ENCODE results near the gene GDAP1L1.
"Not testable (repeated sequence)": the region's sequence is repeated elsewhere in the genome, so short reads cannot be mapped to it uniquely, and the experiment has no call there.

The GDAP1L1 gene

DNA sequence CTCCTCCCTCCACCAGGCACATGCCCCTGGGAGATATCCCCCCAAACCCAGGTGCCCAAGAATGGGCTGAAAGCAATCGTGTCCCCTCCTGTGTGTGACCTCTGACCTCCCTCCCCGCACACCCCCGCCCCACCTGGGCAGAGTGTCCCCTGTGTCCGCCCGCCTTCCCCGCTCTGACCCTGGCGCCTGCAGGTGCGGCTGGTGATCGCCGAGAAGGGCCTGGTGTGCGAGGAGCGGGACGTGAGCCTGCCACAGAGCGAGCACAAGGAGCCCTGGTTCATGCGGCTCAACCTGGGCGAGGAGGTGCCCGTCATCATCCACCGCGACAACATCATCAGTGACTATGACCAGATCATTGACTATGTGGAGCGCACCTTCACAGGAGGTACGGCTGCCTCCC, 9.9 kb downstream of the GDAP1L1 start:
- no peak for DNase-seq

DNA sequence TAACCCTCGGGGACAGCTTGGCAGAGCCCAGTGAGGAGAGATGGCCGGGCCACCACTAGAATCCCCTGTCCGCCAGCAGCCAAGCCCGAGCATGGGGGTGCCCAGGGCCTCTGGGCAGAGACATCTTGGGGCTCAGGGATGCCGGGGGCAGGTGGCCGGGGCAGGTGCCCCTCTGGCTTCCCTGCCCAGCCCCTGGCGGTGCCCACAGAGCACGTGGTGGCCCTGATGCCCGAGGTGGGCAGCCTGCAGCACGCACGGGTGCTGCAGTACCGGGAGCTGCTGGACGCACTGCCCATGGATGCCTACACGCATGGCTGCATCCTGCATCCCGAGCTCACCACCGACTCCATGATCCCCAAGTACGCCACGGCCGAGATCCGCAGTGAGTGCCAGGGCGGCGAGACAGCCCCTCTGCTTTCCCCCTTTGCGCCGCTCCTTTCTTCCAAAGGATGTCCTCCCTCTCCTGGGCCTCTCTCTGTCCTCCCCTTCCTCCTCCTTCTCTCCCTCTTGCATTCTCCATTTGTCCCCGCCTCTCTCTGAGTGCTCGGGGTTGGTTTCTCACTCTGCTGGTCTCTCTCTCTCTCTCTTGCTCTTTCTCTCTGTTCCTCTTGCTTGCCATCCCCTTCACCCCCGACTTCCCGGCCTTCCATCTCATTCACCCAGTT, 11.2 kb downstream of the GDAP1L1 start:
- no peak for DNase-seq

DNA sequence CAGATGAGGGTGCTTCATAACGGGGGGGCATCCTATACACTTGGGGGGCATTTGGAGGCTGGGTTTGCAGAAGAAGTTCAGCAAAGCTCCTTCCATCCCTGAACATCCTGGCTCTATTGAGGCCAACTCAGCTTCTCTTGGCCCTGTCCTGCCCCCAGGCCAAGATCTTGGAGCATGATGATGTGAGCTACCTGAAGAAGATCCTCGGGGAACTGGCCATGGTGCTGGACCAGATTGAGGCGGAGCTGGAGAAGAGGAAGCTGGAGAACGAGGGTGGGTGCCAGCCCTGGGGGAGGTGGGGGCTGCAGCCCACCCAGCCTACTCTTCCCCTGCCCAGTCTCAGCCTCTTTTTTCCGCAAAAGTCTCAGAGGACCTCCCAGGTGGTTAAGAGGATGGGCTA, 17.2 kb downstream of the GDAP1L1 start:
- DNase-seq, result no peak

DNA sequence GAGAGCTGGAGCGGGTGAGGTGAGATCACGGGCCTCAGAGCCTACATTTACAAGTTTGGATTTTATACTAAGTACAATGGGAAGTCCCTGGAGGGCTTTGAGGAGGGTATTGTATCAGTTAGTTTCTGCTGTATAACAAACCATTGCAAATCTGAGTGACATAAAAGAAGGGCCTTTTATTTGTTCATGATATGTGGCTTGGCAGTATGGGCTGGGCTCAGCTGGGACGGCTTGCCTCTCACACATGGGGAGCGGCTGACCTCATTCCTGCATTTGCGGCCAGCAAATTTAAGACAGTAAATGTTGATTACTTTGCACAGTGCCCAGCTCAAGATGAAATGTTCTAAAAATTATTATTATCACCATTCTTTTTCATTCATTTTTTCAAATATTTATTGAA, 21.7 kb downstream of the GDAP1L1 start:
- no peak for DNase-seq

DNA sequence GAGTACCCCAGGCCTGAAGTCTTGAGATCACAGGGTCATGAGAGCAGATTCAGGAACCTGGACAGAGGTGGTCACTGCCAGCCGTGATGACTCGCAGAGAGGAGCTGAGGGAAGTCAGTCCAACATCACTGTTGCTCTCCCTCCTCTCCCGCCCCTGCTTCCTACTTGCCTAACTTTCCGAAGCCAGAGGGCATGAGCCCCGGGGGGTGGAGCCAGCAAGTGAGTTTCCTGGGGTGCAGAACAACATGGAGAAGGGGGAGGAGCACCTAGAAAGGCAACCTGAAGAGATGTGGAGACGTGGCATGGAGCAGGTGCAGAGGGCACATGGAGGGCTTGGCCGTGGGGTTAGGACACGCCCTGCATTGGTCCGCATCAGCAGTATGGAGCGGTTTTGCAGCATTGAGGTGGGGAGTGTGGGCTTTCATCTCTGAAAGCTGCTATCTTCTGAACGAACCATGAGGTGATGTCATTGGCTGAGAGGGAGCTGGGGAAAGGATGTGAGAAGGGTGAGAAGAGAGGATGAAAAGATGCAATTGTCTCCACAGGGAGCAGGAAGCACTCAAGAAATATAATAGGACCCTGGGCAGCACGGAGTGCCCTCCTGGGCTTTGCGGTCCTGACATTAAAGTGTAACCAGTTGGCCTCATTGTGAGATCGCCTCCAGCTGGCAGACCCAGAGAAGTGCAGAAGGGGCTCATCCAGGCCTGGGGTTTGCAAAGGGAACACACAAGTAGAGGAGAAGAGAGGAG, 25.0 kb downstream of the GDAP1L1 start:
- DNase-seq, result no peak

DNA sequence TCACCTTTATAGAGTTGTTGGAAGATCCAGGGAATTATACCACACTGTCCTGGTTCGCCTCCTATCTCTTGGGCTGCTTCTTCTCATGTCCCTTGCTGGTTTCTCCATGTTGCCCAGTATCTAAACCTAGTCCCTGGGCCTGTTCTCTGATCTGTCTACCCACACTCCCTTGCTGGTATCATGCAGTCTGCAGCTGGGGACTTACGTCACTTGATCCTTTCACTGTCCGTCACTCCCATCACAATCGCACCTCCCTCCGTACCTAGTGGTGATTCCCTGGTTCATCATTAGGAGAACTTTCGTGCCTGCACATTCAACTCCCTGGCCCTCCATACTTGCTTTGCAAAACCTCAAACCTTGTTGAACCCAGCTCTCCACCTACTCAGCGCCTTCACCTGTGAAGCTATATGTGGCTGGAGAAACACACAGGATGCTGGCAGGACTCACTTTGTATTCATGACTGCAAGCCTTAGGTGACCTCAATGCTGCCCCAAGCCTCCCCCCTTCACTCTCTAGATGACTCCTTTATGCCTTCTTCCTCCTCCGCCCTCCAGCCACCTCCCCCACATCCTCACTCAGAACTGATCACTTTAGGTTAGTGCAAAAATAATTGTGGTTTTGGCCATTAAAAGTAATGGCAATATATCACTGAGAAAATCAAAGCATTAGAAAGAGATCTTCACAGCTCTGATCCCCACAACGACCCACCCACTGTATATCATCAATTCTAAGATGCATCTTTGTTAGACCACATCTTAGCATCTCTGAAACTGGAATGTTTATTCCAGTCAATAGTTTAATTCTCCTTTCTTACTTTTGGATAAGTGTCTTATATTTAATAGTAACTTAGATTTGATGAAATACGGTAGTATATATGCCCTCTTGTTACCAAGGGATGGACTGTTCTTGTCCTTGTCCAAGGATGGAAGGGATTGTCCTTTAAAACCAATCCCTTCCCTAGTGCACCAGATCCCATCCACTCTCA, 26.4 kb downstream of the GDAP1L1 start:
- DNase-seq, result no peak

DNA sequence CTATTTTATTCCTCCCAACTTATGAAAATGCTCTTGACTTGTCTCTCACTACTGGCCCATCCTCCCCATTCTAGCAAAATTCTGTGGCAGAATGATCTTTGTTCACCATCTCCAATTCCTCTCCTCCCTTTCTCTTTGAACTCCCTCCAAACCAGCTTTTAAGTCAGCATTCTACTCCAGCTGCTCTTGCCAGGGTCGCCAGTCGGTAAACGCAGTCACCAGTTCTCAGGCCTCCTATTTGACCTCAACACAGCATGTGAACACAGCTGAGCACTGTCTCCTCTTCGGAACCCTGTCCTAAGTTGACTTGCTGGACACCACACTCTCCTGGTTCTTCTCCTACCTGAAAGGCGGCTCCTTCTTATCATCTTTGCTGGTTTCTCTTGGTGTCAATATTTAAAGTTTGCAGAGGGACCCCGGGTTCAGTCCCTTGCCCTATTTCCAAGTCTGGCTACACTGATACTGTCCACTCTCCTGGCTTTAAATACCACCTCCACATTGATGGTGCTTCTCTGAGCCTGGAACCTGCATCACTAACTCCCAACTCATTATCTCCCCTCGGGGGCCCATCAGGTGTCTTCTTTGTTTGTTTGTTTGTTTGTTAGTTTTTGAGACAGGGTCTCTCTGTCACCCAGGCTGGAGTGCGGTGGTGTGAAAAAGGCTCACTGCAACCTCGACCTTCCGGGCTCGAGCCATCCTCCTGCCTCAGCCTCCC, 27.4 kb downstream of the GDAP1L1 start:
- DNase-seq, result no peak

DNA sequence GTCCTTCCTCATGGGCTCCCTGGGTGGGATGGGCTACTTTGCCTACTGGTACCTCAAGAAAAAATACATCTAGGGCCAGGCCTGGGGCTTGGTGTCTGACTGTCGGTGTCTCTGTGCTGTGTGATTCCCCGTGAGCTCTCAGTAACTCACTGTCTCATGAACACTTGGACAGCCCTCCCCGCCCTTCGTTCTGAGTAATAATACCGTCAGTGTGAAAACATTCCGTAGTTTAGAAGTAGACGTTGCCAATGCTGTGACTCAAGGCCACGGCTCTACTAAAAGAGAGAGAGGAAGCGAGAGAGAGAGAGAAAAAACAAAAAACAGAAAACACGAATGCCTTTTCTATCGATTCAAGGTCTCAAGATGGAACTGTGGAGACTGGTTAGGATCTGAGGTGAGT, 32.1 kb downstream of the GDAP1L1 start:
- DNase-seq, result no peak

DNA sequence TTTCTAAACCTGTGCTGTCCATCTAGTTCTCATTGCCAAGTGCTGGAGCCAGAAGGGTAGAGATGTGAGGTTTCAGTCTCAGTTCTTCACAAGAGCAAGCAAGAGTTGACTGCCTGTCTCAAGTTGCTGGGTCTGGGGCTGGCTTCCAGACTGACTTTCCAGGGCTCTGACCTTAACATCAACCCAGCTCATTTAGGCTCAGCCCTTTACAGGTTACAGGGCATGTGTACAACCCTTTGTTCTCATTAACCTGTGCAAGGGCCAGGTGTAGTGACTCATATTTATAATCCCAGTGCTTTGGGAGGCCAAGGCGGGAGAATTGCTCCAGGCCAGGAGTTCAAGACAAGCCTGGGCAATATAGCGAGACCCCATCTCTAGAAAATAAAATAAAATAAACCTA, 33.3 kb downstream of the GDAP1L1 start:
- DNase-seq, result no peak

DNA sequence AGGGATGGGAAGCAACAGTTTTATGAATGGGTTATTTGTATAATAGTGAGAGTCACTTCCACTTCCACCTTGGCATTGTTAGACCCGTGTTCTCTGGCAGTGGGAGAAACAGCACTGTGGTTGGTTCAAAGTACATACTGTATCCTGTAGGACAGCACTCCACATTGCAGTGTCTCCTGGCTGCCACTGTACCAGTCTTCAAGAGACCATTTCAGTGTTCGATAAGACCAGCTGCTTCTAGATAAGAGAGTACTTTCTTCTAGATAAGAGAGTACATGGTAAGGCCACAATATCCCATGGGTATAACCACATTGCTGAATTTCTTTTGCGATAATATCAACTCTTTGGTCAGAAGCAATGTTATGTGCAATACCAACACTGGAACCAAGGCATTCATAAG, 35.1 kb downstream of the GDAP1L1 start:
- DNase-seq, result no peak

DNA sequence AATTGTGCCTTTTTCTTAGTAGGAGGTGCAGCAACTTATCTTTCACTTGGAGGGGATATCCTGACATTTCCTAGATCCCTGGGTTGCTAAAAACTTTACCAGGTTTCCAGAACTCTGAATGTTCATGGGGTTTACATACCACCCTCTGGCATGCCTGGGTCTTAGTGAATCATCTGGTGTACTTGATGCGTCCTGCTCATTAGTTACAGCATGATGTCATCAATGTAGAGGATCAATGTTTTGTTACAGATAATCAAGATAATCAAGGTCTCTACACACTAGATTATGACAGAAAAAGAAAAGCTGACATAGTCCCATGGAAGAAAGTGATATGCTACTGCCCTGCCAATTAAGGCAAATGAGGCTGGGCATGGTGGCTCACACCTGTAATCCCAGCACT, 36.9 kb downstream of the GDAP1L1 start:
- no peak for DNase-seq

DNA sequence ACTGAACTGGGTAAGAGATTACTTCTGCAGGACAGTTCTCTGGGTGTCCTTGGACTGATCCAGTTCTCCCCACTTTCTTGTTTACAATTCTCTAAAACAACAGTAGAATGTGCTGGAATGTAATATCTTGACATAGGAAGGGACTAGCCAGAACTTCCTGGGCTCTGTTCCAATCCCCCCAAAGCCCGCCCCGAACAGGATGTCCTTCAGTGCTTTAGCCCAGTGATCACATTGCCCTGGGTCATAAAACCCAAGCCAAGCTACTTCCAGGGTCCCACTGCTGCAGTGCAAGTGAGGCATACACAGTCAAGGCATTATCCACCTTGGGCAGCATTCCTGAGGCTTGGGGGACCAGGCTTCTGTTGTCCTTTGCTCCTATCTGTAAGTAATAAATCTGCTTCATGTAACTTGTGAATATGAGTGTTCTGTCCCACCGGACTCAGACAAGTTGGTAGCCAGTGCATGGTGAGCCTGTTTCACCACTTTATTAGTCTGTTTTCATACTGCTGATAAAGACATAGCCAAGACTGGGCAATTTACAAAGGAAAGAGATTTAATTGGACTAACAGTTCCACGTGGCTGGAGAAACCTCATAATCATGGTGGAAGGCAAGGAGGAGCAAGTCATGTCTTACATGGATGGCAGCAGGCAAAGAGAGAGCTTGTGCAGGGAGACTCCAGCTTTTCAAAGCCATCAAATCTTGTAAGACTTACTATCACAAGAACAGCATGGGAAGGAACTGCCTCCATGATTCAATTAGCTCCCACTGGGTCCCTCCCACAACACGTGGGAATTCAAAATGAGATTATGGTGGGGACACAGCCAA, 40.4 kb downstream of the GDAP1L1 start:
- no peak for DNase-seq

DNA sequence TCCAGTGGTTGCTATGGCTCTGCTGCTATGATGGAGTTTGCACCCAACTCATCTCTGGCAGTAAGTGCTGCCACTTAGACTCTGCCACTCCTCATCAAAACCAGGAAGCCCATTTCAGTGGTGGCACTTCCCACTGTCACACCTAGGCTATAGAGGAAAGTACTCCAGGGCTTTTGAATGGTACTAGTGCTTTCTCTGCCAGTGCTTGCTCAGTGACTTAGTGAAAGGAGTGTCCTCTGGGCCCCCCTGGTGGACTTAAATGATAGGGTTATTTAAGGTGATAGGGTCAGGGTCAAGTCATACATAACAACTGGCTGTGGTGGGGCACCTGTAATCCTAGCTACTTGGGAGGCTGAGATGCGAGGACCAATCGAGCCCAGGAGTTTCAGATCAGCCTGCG, 41.1 kb downstream of the GDAP1L1 start:
- no peak for DNase-seq

DNA sequence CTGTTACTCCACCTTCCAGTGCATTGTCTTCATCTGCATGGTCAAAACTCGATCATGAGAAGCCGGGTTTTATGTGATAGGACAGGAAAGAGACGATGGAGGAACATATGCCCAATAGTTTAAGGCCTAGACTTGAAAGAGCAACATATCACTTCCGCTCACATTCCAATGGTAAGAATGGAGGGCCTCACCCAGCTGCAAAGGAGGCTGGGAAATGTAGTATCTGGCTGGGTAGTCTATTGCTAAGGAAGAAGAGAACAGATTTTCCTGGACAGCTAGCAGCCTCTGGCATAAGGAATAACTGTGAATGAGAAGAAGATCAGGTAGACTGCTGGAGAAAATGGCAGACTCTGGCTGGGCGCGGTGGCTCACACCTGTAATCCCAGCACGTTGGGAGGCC, 44.6 kb downstream of the GDAP1L1 start:
- DNase-seq, result no peak

DNA sequence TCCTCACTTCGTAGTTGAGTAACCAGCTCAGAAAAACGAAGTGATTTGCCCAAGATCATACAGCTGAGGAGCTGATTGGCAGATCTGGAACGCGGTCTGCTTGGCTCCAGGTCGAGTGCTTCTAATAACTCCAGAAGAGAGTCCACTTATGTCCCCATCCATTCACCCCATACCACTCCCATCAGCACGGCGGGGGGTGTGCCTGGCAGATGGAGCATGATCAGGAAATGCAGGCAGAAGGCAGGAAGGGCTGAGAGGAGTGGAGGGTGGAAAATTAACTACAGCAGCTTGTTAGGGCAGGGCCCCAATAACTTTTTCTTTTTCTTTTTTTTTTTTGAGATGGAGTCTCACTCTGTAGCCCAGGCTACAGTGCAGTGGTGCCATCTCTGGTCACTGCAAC, 48.9 kb downstream of the GDAP1L1 start:
- DNase-seq, result no peak

DNA sequence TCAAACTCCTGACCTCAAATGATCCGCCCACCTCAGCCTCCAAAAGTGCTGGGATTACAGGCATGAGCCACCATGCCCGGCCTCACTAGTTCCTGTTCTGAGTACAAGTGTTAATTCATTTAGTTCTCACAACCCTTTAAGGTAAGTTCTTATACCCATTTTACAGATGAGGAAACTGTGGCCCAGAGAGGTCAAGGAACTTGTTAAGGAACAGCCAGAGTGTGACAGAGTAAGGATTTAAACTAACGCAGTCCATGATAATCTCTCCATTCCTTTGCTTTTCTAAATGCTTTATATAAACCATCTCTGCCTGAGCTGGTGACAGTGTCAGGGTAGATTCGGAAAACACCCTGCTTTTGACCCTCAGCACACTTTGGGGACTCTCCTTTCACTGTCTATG, 50.6 kb downstream of the GDAP1L1 start:
- no peak for DNase-seq

DNA sequence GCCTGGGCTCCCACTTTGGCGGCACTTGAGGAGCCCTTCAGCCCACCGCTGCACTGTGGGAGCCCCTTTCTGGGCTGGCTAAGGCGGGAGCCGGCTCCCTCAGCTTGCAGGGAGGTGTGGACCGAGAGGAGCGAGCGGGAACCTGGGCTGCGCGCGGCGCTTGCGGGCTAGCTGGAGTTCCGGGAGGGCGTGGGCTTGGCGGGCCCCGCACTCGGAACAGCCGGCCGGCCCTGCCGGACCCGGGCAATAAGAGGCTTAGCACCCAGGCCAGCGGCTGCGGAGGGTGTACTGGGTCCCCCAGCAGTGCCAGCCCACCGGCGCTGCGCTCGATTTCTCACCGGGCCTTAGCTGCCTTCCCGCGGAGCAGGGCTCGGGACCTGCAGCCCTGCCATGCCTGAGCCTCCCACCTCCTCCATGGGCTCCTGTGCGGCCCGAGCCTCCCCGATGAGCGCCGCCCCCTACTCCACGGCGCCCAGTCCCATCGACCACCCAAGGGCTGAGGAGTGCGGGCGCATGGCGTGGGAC, 52.0 kb downstream of the GDAP1L1 start:
- not testable (repeated sequence) for DNase-seq

DNA sequence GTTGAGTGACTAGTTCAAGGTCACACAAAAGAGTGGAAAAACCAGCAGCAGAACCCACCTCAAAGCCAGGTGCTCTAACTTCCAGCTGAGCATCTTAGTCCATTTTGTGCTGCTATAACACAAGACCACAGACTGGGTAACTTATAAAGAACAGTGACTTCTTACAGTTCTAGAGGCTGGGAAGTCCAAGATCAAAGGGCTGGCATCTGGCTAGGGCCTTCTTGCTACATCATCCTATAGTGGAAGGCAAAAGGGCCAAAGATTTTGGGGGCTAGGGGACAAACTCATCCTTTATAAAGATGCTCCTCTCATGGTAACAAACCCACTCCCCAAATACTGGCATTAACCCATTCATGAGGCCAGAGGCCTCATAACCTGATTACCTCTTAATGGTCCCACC, 54.2 kb downstream of the GDAP1L1 start:
- no peak for DNase-seq

DNA sequence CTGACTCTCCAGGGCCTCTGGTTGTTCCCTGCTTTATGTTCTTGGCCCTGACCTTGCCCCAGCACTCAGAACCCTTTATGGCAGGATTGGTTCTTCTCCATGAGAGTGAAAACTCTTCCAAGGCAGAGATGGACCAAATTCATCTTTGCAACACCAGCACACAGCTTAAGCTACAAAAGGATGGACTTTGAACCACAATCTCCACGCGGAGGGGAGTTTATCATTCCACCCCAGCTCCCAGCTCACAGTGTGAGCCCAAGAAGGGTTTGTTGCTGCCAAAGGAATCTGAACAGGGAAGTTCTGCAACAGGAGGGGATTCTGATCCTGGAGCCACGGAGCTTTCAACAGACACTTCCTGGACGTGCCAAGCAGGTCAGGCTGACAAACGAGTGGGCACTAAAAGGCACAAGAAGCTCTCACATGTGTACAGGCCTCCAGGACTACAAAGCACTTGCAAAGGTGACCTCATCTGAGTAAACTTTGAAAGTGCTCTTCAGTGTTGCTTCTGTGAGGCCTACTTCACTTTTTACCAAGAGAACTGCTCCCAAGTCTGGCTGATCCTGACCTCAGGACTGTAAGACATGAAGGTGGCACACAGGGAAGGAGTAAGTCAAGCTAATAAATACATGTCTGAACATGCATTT, 55.0 kb downstream of the GDAP1L1 start:
- DNase-seq, result no peak

DNA sequence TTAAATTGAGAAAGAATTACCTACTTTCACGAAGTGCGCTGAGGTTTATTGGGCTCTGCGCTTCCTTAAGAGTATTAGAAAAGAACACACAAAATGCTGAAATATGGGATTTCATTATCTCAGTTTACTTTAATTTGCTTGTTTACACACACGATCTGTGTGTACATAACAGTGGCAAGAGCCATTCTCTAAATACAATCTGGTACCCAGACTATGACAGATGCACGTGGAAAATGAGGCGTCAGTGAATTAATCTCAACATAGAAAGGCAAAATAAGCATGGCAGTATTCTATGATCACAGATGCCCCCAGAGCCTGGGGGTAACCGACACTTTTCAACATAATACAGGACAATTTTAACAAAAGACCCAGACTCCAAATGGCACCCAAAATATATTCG, 55.6 kb downstream of the GDAP1L1 start:
- DNase-seq, result no peak

DNA sequence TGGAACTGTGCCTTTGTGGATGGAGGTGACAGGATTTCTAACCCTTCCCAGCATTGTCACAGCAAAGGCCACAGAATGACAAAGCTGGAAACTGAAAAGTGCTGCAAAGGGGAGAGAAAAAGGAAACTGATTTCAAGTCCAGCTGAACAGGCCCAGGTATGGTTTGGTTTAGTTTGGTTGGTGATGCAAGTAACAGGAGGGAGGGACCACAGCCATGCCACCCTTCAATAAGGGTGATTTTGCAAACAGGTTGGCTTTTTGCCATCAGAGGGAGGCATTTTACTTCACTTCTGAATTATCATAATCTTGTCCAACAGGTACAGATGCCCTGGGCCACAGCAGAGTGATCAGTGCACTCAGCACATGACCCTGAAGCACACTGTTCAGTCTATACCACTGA, 57.3 kb downstream of the GDAP1L1 start:
- no peak for DNase-seq

Measured in kidney glomerular epithelial cell (primary cell).